Effector CD8-positive, alpha-beta T cell (primary cell): Measurements from ENCODE around the gene SRRM4.
"Not testable (repeated sequence)": the region's sequence is repeated elsewhere in the genome, so short reads cannot be mapped to it uniquely, and the experiment has no call there.

ENCODE experiments used
- DNase-seq: peaks from one replicate; lab custom pipeline; 2025; lab: John Stamatoyannopoulos, UW

The SRRM4 gene

DNA sequence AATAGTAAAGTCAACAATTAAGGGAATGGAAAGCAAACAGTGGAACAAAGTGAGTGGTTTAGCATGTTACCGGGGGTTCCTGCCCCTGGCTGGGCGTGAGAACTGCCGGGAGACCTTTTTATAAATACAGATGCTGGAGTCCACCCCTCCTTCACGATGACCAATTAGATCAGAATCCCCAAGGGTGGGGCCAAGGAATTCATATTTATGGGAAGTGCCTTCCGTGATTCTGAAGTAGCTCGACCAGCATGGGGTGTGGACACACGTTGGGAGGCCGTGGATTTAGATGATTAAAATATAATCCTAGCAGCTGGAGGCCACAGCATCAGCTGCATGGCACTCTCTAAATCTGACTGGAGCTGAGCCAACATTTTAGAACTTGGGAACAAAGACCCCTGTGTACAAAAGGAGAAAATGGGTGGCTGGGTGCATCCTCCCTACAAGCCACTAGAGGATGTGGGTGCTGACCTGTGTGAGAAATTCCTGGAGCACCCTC lies 87.9 kb downstream of the SRRM4 start:
- no peak for DNase-seq

DNA sequence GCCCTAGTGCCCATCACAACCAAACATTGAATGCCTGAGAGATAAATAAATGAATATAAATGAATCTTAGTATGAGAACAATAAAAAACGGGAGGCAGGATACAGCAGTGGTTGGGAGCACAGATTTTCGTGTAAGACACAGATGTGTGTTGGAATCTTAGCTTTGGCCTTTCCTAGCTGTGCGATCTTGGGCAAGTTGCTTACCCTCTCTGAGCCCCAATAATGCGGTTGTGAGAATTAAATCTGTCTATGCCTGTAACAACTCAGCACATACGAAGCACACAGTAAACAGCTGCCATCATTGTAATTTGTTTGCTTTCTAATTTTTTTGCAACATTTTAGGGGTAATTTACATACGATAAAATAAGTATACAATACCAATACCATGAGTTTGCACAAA lies 89.8 kb downstream of the SRRM4 start:
- DNase-seq, result no peak

DNA sequence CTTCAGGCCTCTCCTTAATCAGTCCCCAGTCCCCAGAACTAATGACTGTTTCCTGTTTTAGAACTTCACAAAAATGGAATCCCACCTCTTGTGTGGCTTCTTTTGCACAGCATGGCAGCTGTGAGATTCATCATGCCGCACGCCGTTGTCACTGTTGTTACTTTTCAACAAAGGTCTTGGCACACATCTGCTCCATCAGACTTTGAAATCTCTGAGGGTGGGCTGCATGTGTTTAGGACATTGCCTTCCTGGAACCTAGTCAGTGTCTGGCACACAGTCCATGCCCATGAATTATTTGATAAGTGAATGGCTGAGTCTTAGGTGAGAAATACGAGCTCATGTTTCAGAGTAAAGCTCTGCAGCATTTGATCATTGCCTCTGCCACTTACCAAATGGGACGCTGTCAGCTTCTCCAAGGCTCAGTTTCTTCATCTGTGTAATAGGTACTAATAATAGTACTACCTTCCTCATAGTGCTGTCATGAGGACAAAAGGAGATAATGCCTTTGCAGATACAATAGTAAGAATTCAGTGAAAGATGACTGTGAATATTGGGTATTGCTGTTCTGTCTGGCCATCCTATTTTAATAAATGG lies 90.4 kb downstream of the SRRM4 start:
- DNase-seq, result no peak

- no peak for DNase-seq
Measured at GRCh38 chr12:119072440-119072839, 91.1 kb downstream of the SRRM4 start.

- no peak for DNase-seq
Measured at GRCh38 chr12:119075222-119075787, 94.0 kb downstream of the SRRM4 start.

DNA sequence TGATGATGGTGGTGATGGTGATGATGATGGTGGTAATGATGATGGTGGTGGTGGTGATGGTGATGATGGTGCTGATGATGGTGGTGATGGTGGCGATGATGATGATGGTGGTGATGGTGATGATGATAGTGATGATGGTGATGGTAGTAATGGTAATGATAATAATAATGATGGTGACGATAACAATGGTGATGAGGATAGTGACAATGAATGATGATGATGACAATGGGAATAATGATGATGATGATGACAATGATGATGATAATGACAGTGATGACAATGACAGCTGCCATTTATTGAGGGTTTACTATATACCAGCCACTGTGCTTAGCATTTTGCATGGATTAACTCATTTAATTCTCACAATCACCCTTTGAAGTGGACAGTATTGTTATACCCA lies 94.6 kb downstream of the SRRM4 start:
- DNase-seq, result no peak

- no peak for DNase-seq
Measured at GRCh38 chr12:119079530-119079929, 98.2 kb downstream of the SRRM4 start.

DNA sequence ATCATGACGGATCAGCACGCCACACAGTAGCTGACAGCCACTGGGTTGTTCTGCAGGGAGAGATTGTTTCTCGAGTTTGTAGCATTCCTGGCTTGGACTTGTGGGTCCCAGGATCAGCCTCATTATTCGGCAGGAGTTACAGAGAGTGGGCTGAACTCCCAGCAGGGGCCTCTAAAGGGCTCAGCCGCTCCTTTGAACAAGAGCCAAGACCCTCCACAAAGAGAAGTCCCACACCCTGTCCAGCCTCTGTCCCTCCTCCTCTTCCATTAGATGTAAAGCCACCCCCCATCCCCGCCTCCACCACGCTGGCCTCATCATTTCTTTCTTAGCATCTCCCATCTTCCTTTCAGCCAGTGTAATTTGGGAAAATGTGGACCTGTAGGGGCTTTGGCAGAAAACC lies 100.7 kb downstream of the SRRM4 start:
- DNase-seq, result no peak

DNA sequence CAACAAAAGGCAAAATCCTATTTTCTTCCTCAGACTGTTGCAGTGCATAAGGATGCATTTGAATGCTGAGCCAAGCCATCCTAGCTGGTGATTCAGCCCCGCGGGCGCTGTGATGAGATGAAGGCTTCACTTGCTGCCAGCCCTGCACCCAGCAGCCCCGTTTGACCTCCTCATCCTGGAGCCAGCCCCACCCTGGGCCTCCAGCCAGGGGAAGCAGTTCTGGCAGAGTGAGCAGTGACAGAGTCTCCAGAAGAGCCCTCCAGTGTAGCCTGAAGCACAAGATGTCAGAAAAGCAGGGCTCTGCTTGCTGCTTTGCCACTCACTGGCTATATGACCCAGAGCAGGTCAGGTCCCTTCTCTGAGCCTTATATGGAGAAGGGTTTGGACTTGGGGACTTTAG lies 101.2 kb downstream of the SRRM4 start:
- no peak for DNase-seq

GRCh38 chr12:119088685-119089379 lies 107.5 kb downstream of the SRRM4 start:
- DNase-seq, result no peak

GRCh38 chr12:119089380-119090013 lies 108.2 kb downstream of the SRRM4 start:
- DNase-seq, result no peak

GRCh38 chr12:119090276-119090675 lies 108.9 kb downstream of the SRRM4 start:
- no peak for DNase-seq

- DNase-seq, result no peak
Measured at GRCh38 chr12:119090865-119091264, 109.5 kb downstream of the SRRM4 start.

DNA sequence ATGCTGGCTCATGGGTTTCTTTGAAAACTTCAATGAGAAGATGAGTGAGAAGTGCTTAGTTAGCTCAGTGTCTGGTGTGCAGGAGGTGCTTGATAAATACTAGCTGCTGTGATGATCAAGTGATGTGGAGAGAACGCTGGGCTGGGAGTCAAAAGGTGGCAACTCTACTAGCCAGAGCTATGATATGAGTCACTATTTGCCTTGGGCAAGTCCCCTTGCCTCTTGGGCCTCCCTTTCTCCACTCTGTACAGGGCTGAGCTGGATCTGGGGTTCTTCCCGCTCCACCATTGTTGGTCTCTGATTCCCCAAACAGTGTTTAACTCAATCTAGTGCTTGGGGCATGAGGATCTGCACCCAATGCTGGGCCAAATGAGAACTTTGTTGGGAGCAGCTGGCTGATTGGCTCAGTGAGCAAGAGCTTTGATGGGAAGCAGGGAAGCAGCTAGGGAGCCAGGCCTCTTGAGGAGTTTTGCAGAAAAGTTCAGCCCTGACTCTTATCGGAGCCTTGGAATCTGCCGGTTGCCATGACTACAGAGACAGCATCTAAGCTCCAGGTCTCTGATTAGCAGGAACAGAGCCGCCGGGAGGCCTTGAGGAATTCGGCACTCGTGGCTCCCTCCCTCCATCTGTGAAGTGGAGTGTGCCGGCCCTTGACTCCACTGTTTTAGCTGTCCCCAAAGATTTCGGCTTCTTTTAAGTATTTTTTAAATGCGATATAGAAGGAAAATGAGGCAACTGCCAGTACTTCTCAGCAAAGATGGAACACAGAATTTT lies 115.3 kb downstream of the SRRM4 start:
- DNase-seq, result no peak

- DNase-seq, result no peak
Measured at GRCh38 chr12:119100933-119101332, 119.6 kb downstream of the SRRM4 start.

- DNase-seq, result no peak
Measured at GRCh38 chr12:119102274-119102673, 120.9 kb downstream of the SRRM4 start.

DNA sequence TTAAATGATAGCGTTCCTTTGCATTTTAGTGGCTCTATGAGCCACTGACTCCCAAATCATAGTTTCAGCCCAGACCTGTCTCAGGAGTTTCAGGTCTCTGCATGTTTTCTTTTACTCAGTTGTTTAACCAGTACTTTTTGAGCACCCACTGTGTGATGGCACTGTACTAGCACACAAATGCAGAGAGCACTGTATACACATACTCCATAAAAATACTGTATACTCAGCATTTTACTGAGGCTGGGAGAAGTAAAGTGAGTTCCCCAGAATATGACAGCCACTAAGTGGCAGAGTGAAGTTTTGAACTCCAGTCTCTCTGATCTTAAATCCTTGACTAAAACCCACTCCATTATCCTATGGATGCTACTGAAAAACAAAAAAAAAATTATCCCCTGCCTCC lies 121.4 kb downstream of the SRRM4 start:
- no peak for DNase-seq

- not testable (repeated sequence) for DNase-seq
Measured at GRCh38 chr12:119104969-119105368, 123.6 kb downstream of the SRRM4 start.

- DNase-seq, result no peak
Measured at GRCh38 chr12:119113496-119113986, 132.2 kb downstream of the SRRM4 start.

DNA sequence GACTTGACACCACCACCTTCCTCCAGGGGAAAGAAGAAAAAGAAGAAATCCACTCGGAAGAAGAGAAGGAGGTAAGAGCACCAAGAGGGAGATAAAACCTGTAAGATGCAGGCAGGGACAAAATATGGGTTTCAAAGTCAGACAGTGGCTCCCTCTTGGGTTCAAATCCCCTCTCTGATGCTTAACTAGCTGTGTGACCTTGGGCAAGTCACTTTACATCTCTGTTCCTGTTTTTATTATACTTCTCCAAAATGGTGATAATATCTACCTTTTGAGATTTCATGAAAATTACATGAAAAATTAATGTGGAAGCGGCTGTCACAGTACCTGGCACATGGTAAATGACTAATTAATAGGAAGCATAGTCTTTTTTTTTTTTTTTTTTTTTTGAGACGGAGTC lies 133.0 kb downstream of the SRRM4 start:
- DNase-seq, result no peak

DNA sequence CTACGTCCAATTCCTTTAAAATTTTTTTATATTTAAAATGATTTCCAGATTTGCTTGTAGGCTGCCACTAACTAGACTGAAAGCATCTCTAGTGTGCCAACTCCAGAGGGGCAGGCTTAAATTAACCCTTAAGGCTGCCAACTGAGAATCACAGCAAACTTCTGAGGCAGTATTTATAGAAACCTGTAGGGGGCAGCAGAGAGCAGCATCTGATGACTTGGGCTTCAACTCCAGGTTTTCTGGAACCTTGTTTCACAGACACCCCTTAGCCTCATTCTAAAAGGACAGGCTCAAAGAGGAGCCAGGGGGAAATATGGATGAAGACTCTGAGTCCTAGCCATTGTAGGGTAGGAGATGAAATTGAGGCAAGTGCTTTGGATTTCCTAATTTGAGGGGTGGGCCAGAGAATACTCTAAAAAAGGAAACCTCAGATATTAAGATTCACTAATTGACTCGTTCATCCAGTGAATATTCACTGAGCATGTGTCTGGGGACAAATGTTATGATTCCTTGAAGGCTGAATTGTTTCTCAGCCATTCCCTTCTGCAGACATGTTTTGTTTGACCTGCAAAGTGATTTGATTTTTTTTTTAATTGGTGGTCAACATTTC lies 134.1 kb downstream of the SRRM4 start:
- DNase-seq, result no peak

GRCh38 chr12:119117936-119118335 lies 136.6 kb downstream of the SRRM4 start:
- no peak for DNase-seq
